Measurements from ENCODE around the gene INHA. TPM values are rescaled to one million over a fixed set of nuclear protein-coding genes. Genes with fewer than 3 reads are reported as not detected.

Gene INHA
- total RNA-seq: not detected in 2 replicates

GRCh38 chr2:219572237-219573001, at the start of gene INHA:
TSS of gene INHA (plus strand) at chr2:219572310. CDS start at chr2:219572375, 65 bp downstream.

DNA sequence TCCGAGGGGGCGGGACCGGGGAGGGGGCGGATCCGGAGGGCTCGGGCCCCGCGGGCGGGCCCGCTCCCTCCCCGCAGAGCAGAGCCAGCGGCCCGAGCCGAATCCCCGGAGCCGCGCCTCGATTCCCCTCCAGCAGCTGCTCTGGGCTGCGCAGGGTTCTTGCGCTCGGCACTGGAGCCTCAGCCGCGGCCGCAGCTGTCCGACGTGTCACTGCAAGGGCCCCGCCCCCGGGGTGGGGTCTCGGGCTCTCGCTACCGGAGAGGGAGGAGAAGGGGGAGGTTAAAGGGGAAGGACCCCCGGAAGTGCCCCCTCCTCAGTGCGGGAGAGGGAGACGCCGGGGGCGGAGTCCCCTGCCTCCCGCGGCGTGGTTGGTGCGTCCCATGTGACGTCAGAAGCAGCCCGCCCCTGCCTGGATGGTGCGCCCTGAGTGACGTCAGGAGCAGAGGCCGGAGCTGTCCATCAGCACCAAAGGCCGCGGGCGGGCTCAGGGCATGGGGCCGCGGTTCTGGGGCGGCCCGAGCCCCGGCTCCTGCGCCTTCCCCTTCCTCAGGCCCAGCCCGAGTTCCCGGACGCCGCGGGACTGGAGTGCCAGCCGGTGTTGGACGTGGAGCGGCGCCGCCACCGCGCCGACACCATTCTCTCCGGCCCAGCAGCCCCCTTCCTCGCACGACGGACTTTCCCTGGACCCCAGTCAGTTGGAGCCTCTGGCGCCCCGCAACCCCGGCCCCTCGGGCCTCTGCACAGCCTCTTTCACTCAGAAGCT, 28.3 kb upstream of the INHA start, which contains the start of the genes CHPF and TMEM198:
CHPF (minus strand) TSS at position 214 of the 763 bp plus-strand sequence. CDS start 271 bp downstream, outside the sequence.
TMEM198 (plus strand) TSS at position 433 of the 763 bp plus-strand sequence. CDS start 700 bp downstream, outside the sequence.

GRCh38 chr2:219571311-219572236, 536 bp upstream of the INHA start, which contains the start of gene OBSL1:
TSS of gene OBSL1 (minus strand) at chr2:219571539. CDS start at chr2:219571232, 307 bp downstream.

DNA sequence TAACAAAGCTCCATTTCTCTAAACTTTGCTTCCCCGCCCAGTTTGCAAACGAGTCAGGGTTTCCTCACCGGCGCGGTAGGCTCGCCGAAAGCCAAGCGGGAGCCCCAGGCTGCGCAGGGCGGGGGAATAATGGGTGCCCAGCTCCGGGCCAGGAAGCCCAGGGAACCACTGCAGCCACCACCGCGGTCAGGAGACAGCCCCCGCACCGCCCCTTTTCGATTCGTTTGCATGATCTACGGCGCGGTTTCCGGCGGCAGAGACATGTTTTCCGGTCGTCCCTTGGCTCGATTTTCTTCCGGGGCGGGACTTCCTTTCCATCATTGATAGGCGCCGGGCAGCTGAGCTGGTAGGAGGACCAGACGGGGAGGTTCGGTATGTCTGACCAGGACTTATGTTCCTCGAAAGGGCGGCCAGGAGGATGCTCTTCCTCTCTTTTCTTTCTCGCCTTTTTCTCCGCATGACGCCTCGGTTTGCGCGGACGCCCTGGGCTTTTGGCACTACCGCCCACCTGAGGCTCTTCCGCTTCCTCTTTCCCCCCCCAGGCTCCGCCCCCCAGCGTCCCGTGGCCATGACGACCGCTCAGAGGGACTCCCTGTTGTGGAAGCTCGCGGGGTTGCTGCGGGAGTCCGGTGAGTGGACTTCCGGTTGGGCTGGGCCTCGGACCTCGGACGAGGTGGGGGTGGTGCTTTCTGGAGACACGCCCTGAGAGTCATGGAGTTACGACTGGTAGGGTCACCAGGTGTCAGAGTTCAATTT, 25.6 kb downstream of the INHA start, which contains the start of gene STK11IP:
STK11IP (plus strand) TSS at position 306 of the 756 bp plus-strand sequence; CDS start at position 569, 263 bp downstream.

Other genes starting within 250 kb of the INHA start
- gene RESP18, start 239.6 kb upstream of the INHA start, total RNA-seq: not detected in 2 replicates
- 47.4 and 60.8 TPM in 2 replicates for gene DNPEP, start 184.4 kb upstream of the INHA start, total RNA-seq
- under 0.01 and 1.2 TPM in 2 replicates for gene DES, start 153.9 kb upstream of the INHA start, total RNA-seq
- 0.30 and 0.32 TPM in 2 replicates for gene SPEG, start 137.5 kb upstream of the INHA start, total RNA-seq
- 39.3 and 46.4 TPM in 2 replicates for gene GMPPA, start 73.4 kb upstream of the INHA start, total RNA-seq
- not detected in 2 replicates for gene ASIC4, start 57.8 kb upstream of the INHA start, total RNA-seq
- 0.97 and 5.5 TPM in 2 replicates for gene CHPF, start 28.5 kb upstream of the INHA start, total RNA-seq
- not detected in 2 replicates for gene TMEM198, start 28.3 kb upstream of the INHA start, total RNA-seq
- gene OBSL1, start 771 bp upstream of the INHA start, total RNA-seq: 13.0 and 13.2 TPM in 2 replicates
- gene STK11IP, start 25.5 kb downstream of the INHA start, total RNA-seq: 5.8 and 7.3 TPM in 2 replicates
- gene SLC4A3, start 55.3 kb downstream of the INHA start, total RNA-seq: under 0.01 TPM in 1 of 2 replicates, not detected in the other

Data from epithelial cell of umbilical artery (primary cell).